HG03457 (cell line): ENCODE measurements around the gene RPS6KA5.
"Not testable (repeated sequence)": the region's sequence is repeated elsewhere in the genome, so short reads cannot be mapped to it uniquely, and the experiment has no call there.

Experiments
- ATAC-seq: cut with Tn5 transposase; IDR thresholded peaks from one replicate; pipeline ENCODE4 v1.9.1; 2021; ENCODE audit warnings: moderate number of reproducible peaks; ENCODE audit not compliant: unreplicated experiment

RPS6KA5 gene

GRCh38 chr14:90839889-90840266 lies 220.6 kb downstream of the RPS6KA5 start:
- ATAC-seq = no peak

GRCh38 chr14:90839024-90839888 lies 221.2 kb downstream of the RPS6KA5 start:
- no peak for ATAC-seq

GRCh38 chr14:90838531-90838930 lies 221.9 kb downstream of the RPS6KA5 start:
- not testable (repeated sequence) for ATAC-seq

- ATAC-seq = no peak
Observed at GRCh38 chr14:90837355-90837754, 223.1 kb downstream of the RPS6KA5 start.

- no peak for ATAC-seq
Observed at GRCh38 chr14:90836692-90837063, 223.8 kb downstream of the RPS6KA5 start.

- ATAC-seq = no peak
Observed at GRCh38 chr14:90831821-90832220, 228.6 kb downstream of the RPS6KA5 start.

GRCh38 chr14:90830931-90831701 lies 229.3 kb downstream of the RPS6KA5 start:
- no peak for ATAC-seq

GRCh38 chr14:90829677-90830076 lies 230.8 kb downstream of the RPS6KA5 start:
- no peak for ATAC-seq

GRCh38 chr14:90828642-90829487 lies 231.6 kb downstream of the RPS6KA5 start:
- no peak for ATAC-seq

- peak; percentile 96 for ATAC-seq
Observed at GRCh38 chr14:90827919-90828610, 232.4 kb downstream of the RPS6KA5 start.

- not testable (repeated sequence) for ATAC-seq
Observed at GRCh38 chr14:90823542-90823941, 236.9 kb downstream of the RPS6KA5 start.

- no peak for ATAC-seq
Observed at GRCh38 chr14:90820958-90821357, 239.5 kb downstream of the RPS6KA5 start.

- no peak for ATAC-seq
Observed at GRCh38 chr14:90819734-90820393, 240.6 kb downstream of the RPS6KA5 start.

GRCh38 chr14:90818715-90819114 lies 241.7 kb downstream of the RPS6KA5 start:
- ATAC-seq = no peak

GRCh38 chr14:90816681-90817436 lies 243.6 kb downstream of the RPS6KA5 start:
- ATAC-seq = no peak

GRCh38 chr14:90815822-90816662 lies 244.4 kb downstream of the RPS6KA5 start, which contains the start of gene TTC7B:
Gene TTC7B, minus strand, starts transcription at chr14:90816430. Its CDS starts 135 bp downstream, at chr14:90816295.
- ATAC-seq = no peak

- ATAC-seq = no peak
Observed at GRCh38 chr14:90815572-90815821, 244.9 kb downstream of the RPS6KA5 start.

GRCh38 chr14:90814806-90815571 lies 245.5 kb downstream of the RPS6KA5 start:
- ATAC-seq = no peak
